WI38 (cell line): ENCODE measurements around the gene CDC42.

Experiments
- H3K4me3 ChIP-seq: 2 replicates; pipeline ENCODE4 v1.5.1; 2011; ENCODE audit warnings: low read depth, mild to moderate bottlenecking, control low read depth, low read length
- CTCF ChIP-seq: IDR thresholded peaks from 2 replicates; pipeline ENCODE4 v1.5.1; 2012; ENCODE audit warnings: low read depth, mild to moderate bottlenecking, control low read depth, low read length

Gene CDC42

GRCh38 chr1:22122273-22123070, 70.0 kb downstream of the CDC42 start:
- no peak for TF ChIP-seq CTCF
- H3K4me3 ChIP-seq, result no peak overlapping the region

- no peak for TF ChIP-seq CTCF
- no peak overlapping the region for H3K4me3 ChIP-seq
Measured at GRCh38 chr1:22123071-22123390, 70.5 kb downstream of the CDC42 start.

GRCh38 chr1:22123901-22124404, 71.4 kb downstream of the CDC42 start:
- H3K4me3 ChIP-seq, result no peak overlapping the region
- no peak for TF ChIP-seq CTCF

GRCh38 chr1:22124592-22125229, 72.2 kb downstream of the CDC42 start:
- no peak for TF ChIP-seq CTCF
- H3K4me3 ChIP-seq, result no peak overlapping the region

GRCh38 chr1:22126531-22126930, 74.0 kb downstream of the CDC42 start:
- H3K4me3 ChIP-seq, result no peak overlapping the region
- no peak for TF ChIP-seq CTCF

- no peak for TF ChIP-seq CTCF
- no peak overlapping the region for H3K4me3 ChIP-seq
Measured at GRCh38 chr1:22127248-22127647, 74.7 kb downstream of the CDC42 start.

- H3K4me3 ChIP-seq, result no peak overlapping the region
- no peak for TF ChIP-seq CTCF
Measured at GRCh38 chr1:22127731-22128130, 75.2 kb downstream of the CDC42 start.
